D721Med (cell line): Measurements from ENCODE around the gene LYZL4.

Experiments used
- DNase-seq: peaks from one replicate; pipeline ENCODE4 v3.0.0; 2011; ENCODE audit warnings: low spot score; ENCODE audit not compliant: insufficient read length
- FAIRE-seq: peaks from 2 replicates; lab custom pipeline; 2011; peaks lifted over from hg19 to GRCh38; lab: Jason Lieb, UNC
- CTCF ChIP-seq: IDR thresholded peaks from 2 replicates; pipeline ENCODE4 v1.5.1; 2012; ENCODE audit warnings: mild to moderate bottlenecking, control low read depth; ENCODE audit not compliant: insufficient read depth; ENCODE audit errors: missing control alignments

Gene LYZL4

GRCh38 chr3:42410370-42411131 is at the start of gene LYZL4:
LYZL4 (minus strand) TSS chr3:42410610; CDS start chr3:42407251, 3,359 bp downstream.
- DNase-seq (no peak), FAIRE-seq (no peak)
- no peak for TF ChIP-seq CTCF

GRCh38 chr3:42459151-42459550 is 48.7 kb upstream of the LYZL4 start:
- no peak for TF ChIP-seq CTCF
- DNase-seq (no peak), FAIRE-seq (no peak)

GRCh38 chr3:42456211-42456610 is 45.8 kb upstream of the LYZL4 start:
- no peak for DNase-seq
- FAIRE-seq: no peak
- no peak for TF ChIP-seq CTCF

- no peak for FAIRE-seq
- DNase-seq: no peak
- no peak for TF ChIP-seq CTCF
Observed at GRCh38 chr3:42451546-42452230, 41.3 kb upstream of the LYZL4 start.

GRCh38 chr3:42451116-42451515 is 40.7 kb upstream of the LYZL4 start:
- DNase-seq: no peak
- no peak for FAIRE-seq
- no peak for TF ChIP-seq CTCF

GRCh38 chr3:42450567-42450966 is 40.2 kb upstream of the LYZL4 start:
- no peak for DNase-seq
- TF ChIP-seq CTCF: no peak
- no peak for FAIRE-seq

GRCh38 chr3:42447481-42447880 is 37.1 kb upstream of the LYZL4 start:
- TF ChIP-seq CTCF: no peak
- FAIRE-seq: no peak
- DNase-seq: no peak
